Suprapubic skin (tissue), 4 donors: Measurements from ENCODE around the gene RPTOR. TPM values are rescaled to one million over a fixed set of nuclear protein-coding genes. Genes with fewer than 3 reads are reported as not detected.

Experiments used
- DNase-seq, 2 donors: peaks; one replicate each; pipeline ENCODE4 v3.0.0-alpha.2; 2019; ENCODE audit warnings: low spot score in 2 of 2
- H3K27ac ChIP-seq: fragments of 200-600 bp; sonication (generic); one replicate; pipeline ENCODE4 v1.5.1; 2019
- H3K27me3 ChIP-seq: fragments of 200-600 bp; sonication (generic); one replicate; pipeline ENCODE4 v1.5.1; 2019
- H3K36me3 ChIP-seq: fragments of 200-600 bp; sonication (generic); one replicate; pipeline ENCODE4 v1.5.1; 2019
- H3K4me1 ChIP-seq: fragments of 200-600 bp; sonication (generic); one replicate; pipeline ENCODE4 v1.5.1; 2019
- H3K4me3 ChIP-seq: fragments of 200-600 bp; sonication (generic); one replicate; pipeline ENCODE4 v1.5.1; 2019; ENCODE audit warnings: mild to moderate bottlenecking
- H3K9me3 ChIP-seq: fragments of 200-600 bp; sonication (generic); one replicate; pipeline ENCODE4 v1.5.1; 2019
- EP300 ChIP-seq: sonication (generic); formaldehyde crosslinking; IDR thresholded peaks from one replicate; pipeline ENCODE4 v1.6.1; 2017; ENCODE audit warnings: antibody characterized with exemption
- POLR2A ChIP-seq, 2 donors: fragments of 450-650 bp; IDR thresholded peaks; one replicate each; pipeline ENCODE4 v1.6.1; 2017; ENCODE audit warnings: antibody characterized with exemption in 2 of 2, mild to moderate bottlenecking in 2 of 2, moderate library complexity in 2 of 2
- POLR2AphosphoS5 ChIP-seq, 3 donors: sonication (generic); formaldehyde crosslinking; IDR thresholded peaks; one replicate each; pipeline ENCODE4 v1.6.1; 2017; ENCODE audit warnings: antibody characterized with exemption in 3 of 3
- WGBS: methylation state at CpG from one replicate; pipeline ENCODE4 v1.1.5; 2018; 5-methylcytosine and 5-hydroxymethylcytosine counted together
- total RNA-seq, 4 donors: library from RNA; depleted of rRNA; stranded (reverse); fragments of >200 nt; gene quantifications; one replicate each; pipeline ENCODE4 v1.1.0, GENCODE V29; 2016
- TF ChIP-seq, protein P1 (sequence below), 2 donors: fragments of 200-600 bp in 1 of 2; fragments of 450-650 bp in 1 of 2; sonication (generic) in 1 of 2; IDR thresholded peaks; one replicate each; pipeline ENCODE4 v1.5.1; 2016 to 2019; ENCODE audit warnings: antibody characterized with exemption in 2 of 2, mild to moderate bottlenecking in 1 of 2, moderate library complexity in 1 of 2

Gene RPTOR
- total RNA-seq, 4 donors from 2014 or later, result 45.8 to 84.6 (median 53.0) TPM

DNA sequence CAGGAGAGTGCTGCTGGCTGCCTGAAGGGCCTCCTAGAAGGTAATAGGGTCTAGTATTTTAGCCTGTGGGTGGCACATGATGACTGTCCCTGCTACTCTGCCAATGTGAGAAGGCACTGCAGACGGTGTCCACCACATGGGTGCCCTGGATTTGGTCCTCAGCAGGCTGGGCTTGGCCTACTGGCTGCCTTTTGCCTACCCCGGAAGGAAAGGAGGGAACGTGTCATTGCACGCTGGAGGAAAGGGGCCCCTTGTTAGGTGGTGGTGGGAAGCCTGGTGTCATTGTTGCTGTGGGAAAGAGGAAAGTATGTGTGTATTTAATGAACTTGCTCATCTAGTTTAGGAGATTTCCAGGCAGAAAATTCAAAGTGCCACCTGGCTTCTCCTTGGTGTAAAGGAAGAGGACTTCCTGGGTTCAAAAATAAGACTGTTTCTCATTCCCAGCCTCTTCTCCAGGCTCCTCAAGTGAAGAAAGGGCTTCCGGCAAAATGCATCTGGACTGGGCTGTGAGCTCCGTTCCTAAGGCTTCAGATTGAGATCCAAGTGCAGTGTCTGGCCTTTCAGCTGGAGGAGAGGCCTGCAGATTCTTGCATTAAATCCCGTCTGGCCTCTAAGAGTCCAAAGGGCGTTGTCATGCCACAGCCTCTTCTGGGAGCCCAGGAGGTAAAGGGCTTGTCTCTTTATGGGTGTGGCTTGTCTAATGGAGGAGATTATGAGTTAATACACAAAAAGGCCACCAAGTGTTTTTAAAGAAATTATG is 55.1 kb downstream of the RPTOR start:
- Histone ChIP-seq H3K36me3 (no peaks in the 10 kb centered on the region), H3K4me1 (peaks cover 11% of the 10 kb centered on the region), H3K27me3 (no peaks in the 10 kb centered on the region), H3K27ac (no peak overlapping the region), H3K9me3 (no peaks in the 10 kb centered on the region), H3K4me3 (no peak overlapping the region)
- 53% methylated on average over 8 of the region's 8 CpGs for WGBS
- no peak for DNase-seq
- TF ChIP-seq POLR2AphosphoS5 (IDR thresholded peaks at IDR 0.05), result no peak
- no peak for TF ChIP-seq POLR2A (IDR thresholded peaks at IDR 0.05)
- TF ChIP-seq, protein P1, sequence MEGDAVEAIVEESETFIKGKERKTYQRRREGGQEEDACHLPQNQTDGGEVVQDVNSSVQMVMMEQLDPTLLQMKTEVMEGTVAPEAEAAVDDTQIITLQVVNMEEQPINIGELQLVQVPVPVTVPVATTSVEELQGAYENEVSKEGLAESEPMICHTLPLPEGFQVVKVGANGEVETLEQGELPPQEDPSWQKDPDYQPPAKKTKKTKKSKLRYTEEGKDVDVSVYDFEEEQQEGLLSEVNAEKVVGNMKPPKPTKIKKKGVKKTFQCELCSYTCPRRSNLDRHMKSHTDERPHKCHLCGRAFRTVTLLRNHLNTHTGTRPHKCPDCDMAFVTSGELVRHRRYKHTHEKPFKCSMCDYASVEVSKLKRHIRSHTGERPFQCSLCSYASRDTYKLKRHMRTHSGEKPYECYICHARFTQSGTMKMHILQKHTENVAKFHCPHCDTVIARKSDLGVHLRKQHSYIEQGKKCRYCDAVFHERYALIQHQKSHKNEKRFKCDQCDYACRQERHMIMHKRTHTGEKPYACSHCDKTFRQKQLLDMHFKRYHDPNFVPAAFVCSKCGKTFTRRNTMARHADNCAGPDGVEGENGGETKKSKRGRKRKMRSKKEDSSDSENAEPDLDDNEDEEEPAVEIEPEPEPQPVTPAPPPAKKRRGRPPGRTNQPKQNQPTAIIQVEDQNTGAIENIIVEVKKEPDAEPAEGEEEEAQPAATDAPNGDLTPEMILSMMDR (IDR thresholded peaks at IDR 0.05), result no peak
- TF ChIP-seq EP300, result no peak

DNA sequence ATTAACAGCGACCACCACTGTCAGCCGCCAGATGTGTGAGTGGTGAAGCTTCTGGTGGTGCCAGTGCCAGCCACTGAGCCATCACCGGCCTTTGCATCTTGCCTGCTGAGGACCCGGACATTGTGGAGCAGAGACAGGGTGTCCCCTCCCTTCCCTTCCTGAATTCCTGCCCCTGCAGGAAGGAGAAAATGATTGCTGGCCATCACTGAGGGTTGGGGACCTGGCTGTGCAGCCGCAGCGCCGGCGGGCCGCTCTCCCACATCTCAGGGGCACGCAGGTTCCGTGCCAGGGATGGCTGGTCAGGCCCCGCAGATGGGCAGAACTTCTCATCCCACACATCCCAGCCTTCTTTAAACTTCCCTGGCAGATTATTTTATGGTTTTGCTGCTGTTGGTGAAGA is 56.5 kb downstream of the RPTOR start:
- H3K9me3 ChIP-seq, result no peaks in the 10 kb centered on the region
- no peak for DNase-seq
- H3K4me1 ChIP-seq, result peaks cover 11% of the 10 kb centered on the region
- 95% methylated on average over 10 of the region's 12 CpGs for WGBS
- no peak overlapping the region for H3K4me3 ChIP-seq
- H3K27ac ChIP-seq, result no peak overlapping the region
- H3K27me3 ChIP-seq, result no peaks in the 10 kb centered on the region
- TF ChIP-seq EP300, result no peak
- TF ChIP-seq POLR2A (IDR thresholded peaks at IDR 0.05), result no peak
- no peak for TF ChIP-seq POLR2AphosphoS5 (IDR thresholded peaks at IDR 0.05)
- TF ChIP-seq, protein P1 (IDR thresholded peaks at IDR 0.05), result no peak
- H3K36me3 ChIP-seq, result no peaks in the 10 kb centered on the region

DNA sequence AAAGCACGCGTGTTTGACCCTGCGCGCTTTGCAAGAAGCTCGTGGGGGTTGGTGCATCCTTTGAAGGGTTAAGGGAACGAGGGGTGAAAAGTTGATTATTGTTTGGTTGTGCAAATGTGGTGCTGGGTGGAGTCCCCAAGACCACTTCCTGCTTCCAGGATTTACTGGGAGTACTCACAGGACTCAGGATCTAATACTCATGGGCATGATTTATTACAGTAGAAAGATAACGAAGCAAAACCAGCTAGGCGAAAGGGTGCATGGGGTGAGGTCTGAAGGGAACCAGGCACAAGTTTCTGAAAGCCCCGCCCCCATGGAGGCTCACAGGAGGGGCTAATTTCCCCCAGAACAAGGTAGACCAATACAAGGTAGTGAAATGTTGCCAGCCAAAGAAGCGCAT is 58.8 kb downstream of the RPTOR start:
- Histone ChIP-seq H3K36me3 (no peaks in the 10 kb centered on the region), H3K4me3 (no peak overlapping the region), H3K9me3 (no peaks in the 10 kb centered on the region), H3K27me3 (no peaks in the 10 kb centered on the region), H3K4me1 (peaks cover 11% of the 10 kb centered on the region), H3K27ac (no peak overlapping the region)
- TF ChIP-seq EP300 (no peak), POLR2AphosphoS5 (IDR thresholded peaks at IDR 0.05) (no peak), POLR2A (IDR thresholded peaks at IDR 0.05) (no peak)
- TF ChIP-seq, protein P1 (IDR thresholded peaks at IDR 0.05), result no peak
- WGBS, result 80% methylated on average over 10 of the region's 10 CpGs
- no peak for DNase-seq

DNA sequence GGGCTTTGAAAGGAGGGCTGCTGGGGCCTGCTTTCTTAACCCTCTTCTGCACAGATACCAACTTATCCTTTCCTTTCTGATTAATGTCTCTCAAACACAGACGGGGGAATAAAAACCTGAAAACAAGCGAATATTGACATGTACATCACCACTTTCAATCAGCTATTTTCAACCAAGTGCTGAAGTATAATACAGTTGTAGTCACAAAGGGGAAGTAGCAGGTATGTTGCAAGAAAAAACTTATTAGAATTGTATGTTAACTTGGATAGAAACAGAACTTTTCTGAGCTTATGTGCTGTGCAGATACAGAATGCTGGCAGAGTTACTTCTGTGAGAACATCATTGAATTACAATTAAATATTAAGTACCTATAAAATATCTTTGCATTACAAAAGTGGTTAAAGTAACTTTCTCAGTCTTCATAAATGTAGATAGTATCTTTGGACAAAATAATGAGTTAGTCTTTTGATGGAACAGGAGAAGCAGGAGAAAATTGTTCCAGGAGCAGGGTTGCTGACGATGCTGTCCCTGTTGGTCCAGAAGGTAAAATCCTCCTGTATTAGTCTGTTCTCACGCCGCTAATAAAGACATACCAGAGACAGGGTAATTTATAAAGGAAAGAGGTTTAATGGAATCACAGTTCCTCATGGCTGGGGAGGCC is 59.5 kb downstream of the RPTOR start:
- TF ChIP-seq EP300, result no peak
- no peak for TF ChIP-seq POLR2AphosphoS5 (IDR thresholded peaks at IDR 0.05)
- TF ChIP-seq, protein P1 (IDR thresholded peaks at IDR 0.05), result no peak
- no peak for TF ChIP-seq POLR2A (IDR thresholded peaks at IDR 0.05)
- H3K4me3 ChIP-seq, result no peak overlapping the region
- no peaks in the 10 kb centered on the region for H3K9me3 ChIP-seq
- WGBS, result 95% methylated on average over 5 of the region's 5 CpGs
- H3K27ac ChIP-seq, result no peak overlapping the region
- no peaks in the 10 kb centered on the region for H3K36me3 ChIP-seq
- DNase-seq, result no peak
- peaks cover 11% of the 10 kb centered on the region for H3K4me1 ChIP-seq
- no peaks in the 10 kb centered on the region for H3K27me3 ChIP-seq

DNA sequence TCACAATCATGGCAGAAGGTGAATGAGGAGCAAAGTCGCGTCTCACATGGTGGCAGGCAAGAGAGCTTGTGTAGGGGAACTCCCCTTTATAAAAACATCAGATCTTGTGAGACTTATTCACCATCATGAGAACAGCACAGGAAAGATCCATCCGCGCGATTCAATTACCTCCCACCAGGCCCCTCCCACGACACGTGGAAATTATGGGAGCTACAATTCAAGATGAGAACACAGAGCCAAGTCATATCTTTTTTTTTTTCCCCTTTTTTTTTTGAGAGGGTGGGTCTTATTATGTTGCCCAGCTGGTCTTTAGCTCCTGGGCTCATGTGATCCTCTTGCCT is 60.0 kb downstream of the RPTOR start:
- Histone ChIP-seq H3K4me3 (no peak overlapping the region), H3K36me3 (no peaks in the 10 kb centered on the region), H3K4me1 (peaks cover 9% of the 10 kb centered on the region), H3K27me3 (no peaks in the 10 kb centered on the region), H3K9me3 (no peaks in the 10 kb centered on the region), H3K27ac (no peak overlapping the region)
- TF ChIP-seq POLR2AphosphoS5 (IDR thresholded peaks at IDR 0.05), result no peak
- TF ChIP-seq, protein P1 (IDR thresholded peaks at IDR 0.05), result no peak
- TF ChIP-seq EP300, result no peak
- TF ChIP-seq POLR2A (IDR thresholded peaks at IDR 0.05), result no peak
- DNase-seq, result no peak
- 92% methylated on average over 7 of the region's 7 CpGs for WGBS
